Tibial nerve (tissue), 4 donors: ENCODE results near the gene TGM6. TPM values are rescaled to one million over a fixed set of nuclear protein-coding genes. Genes with fewer than 3 reads are reported as not detected.

Experiments
- DNase-seq, 2 donors: peaks; one replicate each; pipeline ENCODE4 v3.0.0-alpha.2; 2019; ENCODE audit warnings: low spot score in 2 of 2
- H3K27ac ChIP-seq, 4 donors: fragments of 200-600 bp; sonication (generic) in 3 of 4; one replicate each; pipeline ENCODE4 v1.5.1; 2017 to 2019; ENCODE audit warnings: mild to moderate bottlenecking in 1 of 4
- H3K27me3 ChIP-seq, 2 donors: fragments of 200-600 bp; sonication (generic) in 1 of 2; one replicate each; pipeline versions ENCODE4 v1.5.1 to v1.6.0; 2017 to 2019
- H3K36me3 ChIP-seq, 3 donors: fragments of 200-600 bp; sonication (generic); one replicate each; pipeline ENCODE4 v1.5.1; 2018 to 2019
- H3K4me1 ChIP-seq, 4 donors: fragments of 200-600 bp; sonication (generic) in 3 of 4; one replicate each; pipeline ENCODE4 v1.5.1; 2017 to 2019
- H3K4me3 ChIP-seq, 4 donors: fragments of 200-600 bp; sonication (generic) in 3 of 4; one replicate each; pipeline ENCODE4 v1.5.1; 2017 to 2019; ENCODE audit warnings: mild to moderate bottlenecking in 1 of 4, moderate library complexity in 1 of 4
- H3K9me3 ChIP-seq, 4 donors: fragments of 200-600 bp; sonication (generic) in 3 of 4; one replicate each; pipeline ENCODE4 v1.5.1; 2017 to 2019
- CTCF ChIP-seq, 5 experiments: fragments of 200-600 bp in 3 of 5; fragments of 450-650 bp in 2 of 5; sonication (generic) in 3 of 5; IDR thresholded peaks; one replicate each; pipeline ENCODE4 v1.5.1; 2016 to 2019; ENCODE audit warnings: antibody characterized with exemption in 5 of 5, mild to moderate bottlenecking in 3 of 5, moderate library complexity in 2 of 5
- EP300 ChIP-seq, 2 donors: sonication (generic); formaldehyde crosslinking; IDR thresholded peaks; one replicate each; pipeline ENCODE4 v1.6.1; 2017; ENCODE audit warnings: antibody characterized with exemption in 2 of 2, mild to moderate bottlenecking in 1 of 2
- POLR2A ChIP-seq, 2 donors: fragments of 450-650 bp; IDR thresholded peaks; one replicate each; pipeline ENCODE4 v1.6.1; 2017; ENCODE audit warnings: antibody characterized with exemption in 2 of 2, mild to moderate bottlenecking in 2 of 2, moderate library complexity in 2 of 2
- whole genome bisulfite sequencing, 2 donors: methylation state at CpG; one replicate each; pipeline ENCODE4 v1.1.5; 2018; 5-methylcytosine and 5-hydroxymethylcytosine counted together
- total RNA-seq, 4 donors: library from RNA; depleted of rRNA; stranded (reverse); fragments of >200 nt; gene quantifications; one replicate each; pipeline ENCODE4 v1.1.0, GENCODE V29; 2016

The TGM6 gene
- total RNA-seq, 4 donors from 2014 or later: not detected

GRCh38 chr20:2368621-2369020, 12.1 kb upstream of the TGM6 start:
- WGBS, 2 donors: 36 to 43% methylated on average over 1 of the region's 1 CpG
- TF ChIP-seq POLR2A (IDR thresholded peaks at IDR 0.05) (no peak), EP300 (IDR thresholded peaks at IDR 0.05) (no peak), CTCF (IDR thresholded peaks at IDR 0.05) (no peak)
- Histone ChIP-seq H3K9me3 (peaks cover 0 to 8% (median 0%) of the 10 kb centered on the region in 4 donors), H3K36me3 (no peaks in the 10 kb centered on the region), H3K27me3 (no peaks in the 10 kb centered on the region), H3K4me3 (no peak overlapping the region), H3K4me1 (no peaks in the 10 kb centered on the region), H3K27ac (no peak overlapping the region)
- DNase-seq: no peak

- Histone ChIP-seq H3K27me3 (no peaks in the 10 kb centered on the region), H3K4me1 (no peaks in the 10 kb centered on the region), H3K36me3 (no peaks in the 10 kb centered on the region), H3K4me3 (no peak overlapping the region), H3K27ac (no peak overlapping the region), H3K9me3 (peaks cover 0 to 8% (median 0%) of the 10 kb centered on the region in 4 donors)
- no peak for TF ChIP-seq EP300 (IDR thresholded peaks at IDR 0.05)
- DNase-seq: no peak
Measured at GRCh38 chr20:2373098-2373497, 7.6 kb upstream of the TGM6 start.

GRCh38 chr20:2374346-2375125, 6.2 kb upstream of the TGM6 start:
- Histone ChIP-seq H3K27me3 (no peaks in the 10 kb centered on the region), H3K36me3 (no peaks in the 10 kb centered on the region), H3K4me3 (no peak overlapping the region), H3K9me3 (no peaks in the 10 kb centered on the region), H3K27ac (no peak overlapping the region), H3K4me1 (no peaks in the 10 kb centered on the region)
- 77 to 87% methylated on average over 9 of the region's 9 CpGs for WGBS, 2 donors
- TF ChIP-seq EP300 (IDR thresholded peaks at IDR 0.05): no peak
- no peak for TF ChIP-seq CTCF (IDR thresholded peaks at IDR 0.05)
- no peak for TF ChIP-seq POLR2A (IDR thresholded peaks at IDR 0.05)
- DNase-seq: no peak

GRCh38 chr20:2378893-2379292, 1.8 kb upstream of the TGM6 start:
- Histone ChIP-seq H3K4me1 (no peaks in the 10 kb centered on the region), H3K27me3 (no peaks in the 10 kb centered on the region), H3K36me3 (no peaks in the 10 kb centered on the region), H3K27ac (no peak overlapping the region), H3K4me3 (no peak overlapping the region), H3K9me3 (no peaks in the 10 kb centered on the region)
- WGBS, 2 donors: 87 to 88% methylated on average over 7 of the region's 7 CpGs
- no peak for DNase-seq
- TF ChIP-seq POLR2A (IDR thresholded peaks at IDR 0.05) (no peak), CTCF (IDR thresholded peaks at IDR 0.05) (no peak), EP300 (IDR thresholded peaks at IDR 0.05) (no peak)

GRCh38 chr20:2379511-2380229, 1.0 kb upstream of the TGM6 start:
- Histone ChIP-seq H3K27ac (no peak overlapping the region), H3K4me1 (no peaks in the 10 kb centered on the region), H3K36me3 (no peaks in the 10 kb centered on the region), H3K4me3 (no peak overlapping the region), H3K27me3 (no peaks in the 10 kb centered on the region), H3K9me3 (no peaks in the 10 kb centered on the region)
- DNase-seq: no peak
- 35 to 37% methylated on average over 8 to 9 of the region's 9 CpGs for WGBS, 2 donors
- TF ChIP-seq EP300 (IDR thresholded peaks at IDR 0.05) (no peak), POLR2A (IDR thresholded peaks at IDR 0.05) (no peak), CTCF (IDR thresholded peaks at IDR 0.05) (no peak)
